ENCODE measurements around the gene LHX4.

DNA sequence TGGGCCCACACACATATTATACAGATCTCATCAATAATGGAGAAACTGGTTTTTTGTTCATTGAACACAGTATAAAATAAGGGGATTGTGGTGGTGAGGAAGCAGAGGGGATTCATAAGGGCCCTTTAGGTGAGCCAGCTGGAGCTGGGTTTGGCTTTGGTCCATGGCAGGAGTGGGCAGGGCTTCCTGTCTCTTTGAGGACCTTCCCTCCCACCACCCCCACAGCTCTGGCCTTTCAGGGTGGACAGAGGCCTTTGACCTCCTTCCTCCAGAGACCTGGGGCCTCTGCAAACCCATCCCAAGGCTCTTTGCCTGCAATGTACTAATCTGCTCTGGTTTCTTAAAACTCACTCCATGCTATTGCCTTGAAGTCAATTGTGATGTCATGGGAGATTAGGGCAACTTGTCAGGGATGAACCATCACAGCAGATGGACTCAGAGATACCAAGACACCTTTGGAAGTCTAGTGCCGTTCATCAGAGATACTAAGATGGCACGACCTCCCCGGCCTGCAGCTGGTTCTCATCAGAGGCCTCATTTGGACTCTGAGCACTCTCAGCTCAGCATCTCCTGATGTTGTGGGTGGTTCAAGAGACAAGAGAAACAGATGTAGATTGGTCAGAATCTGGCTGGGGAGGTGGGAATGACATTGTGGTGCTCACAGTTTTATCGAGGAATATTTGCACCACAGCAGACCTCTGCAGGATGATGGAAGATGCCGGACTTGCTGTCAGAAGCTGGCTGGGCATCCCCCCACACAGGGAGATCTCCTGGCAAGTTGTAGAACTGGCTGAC lies 37.9 kb downstream of the LHX4 start:
- TF ChIP-seq, protein P1, sequence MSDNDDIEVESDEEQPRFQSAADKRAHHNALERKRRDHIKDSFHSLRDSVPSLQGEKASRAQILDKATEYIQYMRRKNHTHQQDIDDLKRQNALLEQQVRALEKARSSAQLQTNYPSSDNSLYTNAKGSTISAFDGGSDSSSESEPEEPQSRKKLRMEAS (IDR thresholded peaks at IDR 0.05), result no peak
- no peak for TF ChIP-seq CREB1 (IDR thresholded peaks at IDR 0.05; ENCODE audit: low read depth)
- TF ChIP-seq, protein P2, sequence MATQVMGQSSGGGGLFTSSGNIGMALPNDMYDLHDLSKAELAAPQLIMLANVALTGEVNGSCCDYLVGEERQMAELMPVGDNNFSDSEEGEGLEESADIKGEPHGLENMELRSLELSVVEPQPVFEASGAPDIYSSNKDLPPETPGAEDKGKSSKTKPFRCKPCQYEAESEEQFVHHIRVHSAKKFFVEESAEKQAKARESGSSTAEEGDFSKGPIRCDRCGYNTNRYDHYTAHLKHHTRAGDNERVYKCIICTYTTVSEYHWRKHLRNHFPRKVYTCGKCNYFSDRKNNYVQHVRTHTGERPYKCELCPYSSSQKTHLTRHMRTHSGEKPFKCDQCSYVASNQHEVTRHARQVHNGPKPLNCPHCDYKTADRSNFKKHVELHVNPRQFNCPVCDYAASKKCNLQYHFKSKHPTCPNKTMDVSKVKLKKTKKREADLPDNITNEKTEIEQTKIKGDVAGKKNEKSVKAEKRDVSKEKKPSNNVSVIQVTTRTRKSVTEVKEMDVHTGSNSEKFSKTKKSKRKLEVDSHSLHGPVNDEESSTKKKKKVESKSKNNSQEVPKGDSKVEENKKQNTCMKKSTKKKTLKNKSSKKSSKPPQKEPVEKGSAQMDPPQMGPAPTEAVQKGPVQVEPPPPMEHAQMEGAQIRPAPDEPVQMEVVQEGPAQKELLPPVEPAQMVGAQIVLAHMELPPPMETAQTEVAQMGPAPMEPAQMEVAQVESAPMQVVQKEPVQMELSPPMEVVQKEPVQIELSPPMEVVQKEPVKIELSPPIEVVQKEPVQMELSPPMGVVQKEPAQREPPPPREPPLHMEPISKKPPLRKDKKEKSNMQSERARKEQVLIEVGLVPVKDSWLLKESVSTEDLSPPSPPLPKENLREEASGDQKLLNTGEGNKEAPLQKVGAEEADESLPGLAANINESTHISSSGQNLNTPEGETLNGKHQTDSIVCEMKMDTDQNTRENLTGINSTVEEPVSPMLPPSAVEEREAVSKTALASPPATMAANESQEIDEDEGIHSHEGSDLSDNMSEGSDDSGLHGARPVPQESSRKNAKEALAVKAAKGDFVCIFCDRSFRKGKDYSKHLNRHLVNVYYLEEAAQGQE (IDR thresholded peaks at IDR 0.05; ENCODE audit: low read depth), result no peak
- no peak for TF ChIP-seq EP300 (IDR thresholded peaks at IDR 0.05; ENCODE audit: borderline replicate concordance)

Measured in Ishikawa (cell line).